HEK293T (cell line): ENCODE results near the gene MGAT1.

ENCODE experiments used
- FOXA1 ChIP-seq: fragments of 450-650 bp; IDR thresholded peaks from 2 replicates; pipeline ENCODE4 v1.6.1; 2016; ENCODE audit warnings: mild to moderate bottlenecking
- HDGF ChIP-seq: fragments of 450-650 bp; IDR thresholded peaks from 2 replicates; pipeline ENCODE4 v1.6.1; 2017; ENCODE audit warnings: antibody characterized with exemption, borderline replicate concordance
- NFRKB ChIP-seq: fragments of 450-650 bp; IDR thresholded peaks from 2 replicates; pipeline ENCODE4 v1.6.1; 2016; ENCODE audit warnings: mild to moderate bottlenecking, moderate library complexity
- SUZ12 ChIP-seq: fragments of 450-650 bp; IDR thresholded peaks from 2 replicates; pipeline ENCODE4 v1.6.1; 2016; ENCODE audit warnings: mild to moderate bottlenecking

- no peak for TF ChIP-seq HDGF
- TF ChIP-seq FOXA1, result no peak
- no peak for TF ChIP-seq SUZ12
- no peak for TF ChIP-seq NFRKB
Observed at GRCh38 chr5:180755601-180756000, 47.0 kb downstream of the MGAT1 start.
